SH-SY5Y (cell line): ENCODE data around the gene MMP25.

Source experiments
- GATA2 ChIP-seq: IDR thresholded peaks from 2 replicates; pipeline ENCODE4 v1.6.1; 2011; ENCODE audit warnings: mild to moderate bottlenecking, low read depth, low read length
- GATA3 ChIP-seq: IDR thresholded peaks from 2 replicates; pipeline ENCODE4 v1.6.1; 2011; ENCODE audit warnings: low read depth, mild to moderate bottlenecking, low read length, moderate library complexity

- TF ChIP-seq GATA2 = no peak
- no peak for TF ChIP-seq GATA3
Measured at GRCh38 chr16:3000540-3000939, 45.8 kb upstream of the MMP25 start.
